Measurements from ENCODE around the gene OAS3.

OAS3 gene

DNA sequence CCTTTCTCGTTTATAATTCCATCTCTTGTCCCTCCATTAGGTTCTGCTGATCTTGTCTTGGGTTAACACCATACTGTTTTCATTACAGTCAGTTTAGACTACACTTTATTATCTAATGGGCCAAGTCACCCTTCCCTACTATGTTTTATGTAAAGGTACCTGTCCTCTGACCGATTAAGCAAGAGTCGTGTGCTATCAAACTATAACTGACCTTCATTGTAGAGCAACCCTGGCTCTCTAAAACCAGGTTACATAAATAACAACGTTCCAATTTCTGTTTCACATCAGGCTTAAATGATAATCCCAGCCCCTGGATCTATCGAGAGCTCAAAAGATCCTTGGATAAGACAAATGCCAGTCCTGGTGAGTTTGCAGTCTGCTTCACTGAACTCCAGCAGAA, 56.7 kb downstream of the OAS3 start:
- TF ChIP-seq, protein P1, sequence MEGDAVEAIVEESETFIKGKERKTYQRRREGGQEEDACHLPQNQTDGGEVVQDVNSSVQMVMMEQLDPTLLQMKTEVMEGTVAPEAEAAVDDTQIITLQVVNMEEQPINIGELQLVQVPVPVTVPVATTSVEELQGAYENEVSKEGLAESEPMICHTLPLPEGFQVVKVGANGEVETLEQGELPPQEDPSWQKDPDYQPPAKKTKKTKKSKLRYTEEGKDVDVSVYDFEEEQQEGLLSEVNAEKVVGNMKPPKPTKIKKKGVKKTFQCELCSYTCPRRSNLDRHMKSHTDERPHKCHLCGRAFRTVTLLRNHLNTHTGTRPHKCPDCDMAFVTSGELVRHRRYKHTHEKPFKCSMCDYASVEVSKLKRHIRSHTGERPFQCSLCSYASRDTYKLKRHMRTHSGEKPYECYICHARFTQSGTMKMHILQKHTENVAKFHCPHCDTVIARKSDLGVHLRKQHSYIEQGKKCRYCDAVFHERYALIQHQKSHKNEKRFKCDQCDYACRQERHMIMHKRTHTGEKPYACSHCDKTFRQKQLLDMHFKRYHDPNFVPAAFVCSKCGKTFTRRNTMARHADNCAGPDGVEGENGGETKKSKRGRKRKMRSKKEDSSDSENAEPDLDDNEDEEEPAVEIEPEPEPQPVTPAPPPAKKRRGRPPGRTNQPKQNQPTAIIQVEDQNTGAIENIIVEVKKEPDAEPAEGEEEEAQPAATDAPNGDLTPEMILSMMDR (IDR thresholded peaks at IDR 0.05) = no peak

- TF ChIP-seq, protein P1 (IDR thresholded peaks at IDR 0.05) = no peak
Observed at GRCh38 chr12:112996501-112996900, 58.2 kb downstream of the OAS3 start.

DNA sequence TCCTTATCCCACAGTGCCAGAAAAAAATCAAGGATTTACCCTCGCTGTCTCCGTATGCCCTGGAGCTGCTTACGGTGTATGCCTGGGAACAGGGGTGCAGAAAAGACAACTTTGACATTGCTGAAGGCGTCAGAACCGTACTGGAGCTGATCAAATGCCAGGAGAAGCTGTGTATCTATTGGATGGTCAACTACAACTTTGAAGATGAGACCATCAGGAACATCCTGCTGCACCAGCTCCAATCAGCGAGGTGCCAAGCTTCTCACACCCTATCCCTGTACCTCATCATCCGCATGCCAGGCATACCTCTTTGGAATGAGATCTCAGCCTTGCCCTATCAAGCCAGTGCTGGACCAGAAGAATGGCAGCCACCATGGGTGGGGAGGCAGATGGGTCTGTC, 59.2 kb downstream of the OAS3 start:
- TF ChIP-seq, protein P1 (IDR thresholded peaks at IDR 0.05) = no peak

GRCh38 chr12:112998987-112999767, 60.9 kb downstream of the OAS3 start:
- TF ChIP-seq, protein P1 (IDR thresholded peaks at IDR 0.05) = no peak

- TF ChIP-seq, protein P1 (IDR thresholded peaks at IDR 0.05) = no peak
Observed at GRCh38 chr12:113000433-113000832, 62.2 kb downstream of the OAS3 start.

GRCh38 chr12:113002155-113002554, 63.9 kb downstream of the OAS3 start:
- TF ChIP-seq, protein P1 (IDR thresholded peaks at IDR 0.05) = no peak

DNA sequence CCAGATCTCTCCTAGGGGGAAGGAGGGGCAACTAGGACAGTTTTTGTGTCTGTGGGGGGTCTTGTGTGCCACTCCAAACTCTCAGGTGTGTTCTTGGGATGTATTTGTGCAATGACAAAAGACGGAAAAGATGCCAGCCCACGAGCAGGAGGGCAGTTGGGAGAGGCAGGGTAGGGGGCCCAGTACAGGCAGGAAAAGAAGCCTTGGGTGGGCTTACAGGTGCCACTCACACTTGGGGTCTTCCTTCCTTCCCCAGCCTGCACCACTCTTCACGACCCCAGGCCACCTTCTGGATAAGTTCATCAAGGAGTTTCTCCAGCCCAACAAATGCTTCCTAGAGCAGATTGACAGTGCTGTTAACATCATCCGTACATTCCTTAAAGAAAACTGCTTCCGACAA, 64.4 kb downstream of the OAS3 start:
- TF ChIP-seq, protein P1 (IDR thresholded peaks at IDR 0.05) = no peak

GRCh38 chr12:113003636-113004035, 65.4 kb downstream of the OAS3 start:
- TF ChIP-seq, protein P1 (IDR thresholded peaks at IDR 0.05) = no peak
